Measurements from ENCODE around the gene CFAP61. TPM values are rescaled to one million over a fixed set of nuclear protein-coding genes. Genes with fewer than 3 reads are reported as not detected.

CFAP61 gene
- total and polyA plus RNA-seq, 12 donors: 0.53 to 3.6 (median 1.1) TPM; not detected in 3

- DNase-seq: no peak
- no peak for TF ChIP-seq CTCF (IDR thresholded peaks at IDR 0.05)
- no peak for TF ChIP-seq POLR2A (IDR thresholded peaks at IDR 0.05)
- H3K4me3 ChIP-seq: no peak overlapping the region
Measured at GRCh38 chr20:20246996-20247633, 194.8 kb downstream of the CFAP61 start.

DNA sequence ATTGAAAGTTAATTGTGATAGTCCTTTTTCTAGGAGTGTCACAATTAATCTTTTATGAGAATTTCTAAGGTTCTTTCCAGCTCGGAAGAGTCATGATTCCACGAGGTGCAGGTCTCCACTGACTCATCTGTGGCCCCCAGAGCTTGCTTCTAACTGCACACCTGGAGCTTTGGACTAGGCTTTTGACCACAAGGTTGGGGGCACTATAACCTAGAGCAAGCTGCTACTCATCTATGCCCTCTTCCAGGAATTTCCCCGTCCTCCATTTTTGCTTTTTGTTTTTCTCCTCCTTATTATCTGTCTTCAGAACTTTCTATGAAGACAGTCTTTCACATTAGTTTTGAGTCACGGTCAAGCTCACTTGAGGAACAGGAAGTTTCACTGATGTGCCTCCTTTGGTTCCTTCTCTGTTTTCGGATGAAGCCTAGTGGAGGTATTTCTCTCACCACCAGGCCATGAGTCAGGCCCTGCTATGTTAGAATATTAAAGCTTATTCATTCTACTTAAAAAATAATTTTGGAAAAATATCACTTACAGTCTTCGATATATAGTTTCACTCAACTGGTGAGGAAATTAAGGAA lies 196.4 kb downstream of the CFAP61 start:
- peaks cover 4% of the 10 kb centered on the region for H3K27me3 ChIP-seq
- no peaks in the 10 kb centered on the region for H3K4me1 ChIP-seq (replicated peaks in 1 of 2)
- no peaks in the 10 kb centered on the region for H3K36me3 ChIP-seq (replicated peaks in 1 of 2)
- 68 to 79% (median 73%) methylated on average over 6 of the region's 6 CpGs for WGBS, 4 donors
- TF ChIP-seq POLR2A (IDR thresholded peaks at IDR 0.05): no peak
- TF ChIP-seq CTCF (IDR thresholded peaks at IDR 0.05): no peak
- DNase-seq: no peak
- no peak overlapping the region for H3K4me3 ChIP-seq
- H3K9me3 ChIP-seq (replicated peaks in 1 of 3): no peaks in the 10 kb centered on the region
- intact Hi-C loops (cut with DNase I): loop anchor here in 1 of 2 donors (10.0 kb wide), 1 partner anchor 164 kb away; no protein-coding TSS in a partner anchor
- no peak overlapping the region for H3K27ac ChIP-seq

More at GRCh38 chr20:20246996-20247633, 194.8 kb downstream of the CFAP61 start:
- Histone ChIP-seq H3K36me3 (replicated peaks in 1 of 2) (no peaks in the 10 kb centered on the region), H3K27me3 (peaks cover 4% of the 10 kb centered on the region), H3K27ac (no peak overlapping the region), H3K4me1 (replicated peaks in 1 of 2) (no peaks in the 10 kb centered on the region), H3K9me3 (replicated peaks in 1 of 3) (no peaks in the 10 kb centered on the region)
- 73 to 76% (median 75%) methylated on average over 15 of the region's 15 CpGs for WGBS, 4 donors
- intact Hi-C loops (cut with DNase I): loop anchor here in 1 of 2 donors (10.0 kb wide), 1 partner anchor 162 kb away; no protein-coding TSS in a partner anchor

- WGBS, 4 donors: 52 to 74% (median 73%) methylated on average over 4 to 10 of the region's 10 CpGs
Measured at GRCh38 chr20:20251317-20251716, 199.0 kb downstream of the CFAP61 start.

More at GRCh38 chr20:20251317-20251716, 199.0 kb downstream of the CFAP61 start:
- Histone ChIP-seq H3K9me3 (replicated peaks in 1 of 3) (no peaks in the 10 kb centered on the region), H3K4me1 (replicated peaks in 1 of 2) (no peaks in the 10 kb centered on the region), H3K27ac (no peak overlapping the region), H3K36me3 (replicated peaks in 1 of 2) (no peaks in the 10 kb centered on the region), H3K27me3 (peaks cover 2% of the 10 kb centered on the region), H3K4me3 (no peak overlapping the region)
- DNase-seq: no peak
- no peak for TF ChIP-seq CTCF (IDR thresholded peaks at IDR 0.05)
- no peak for TF ChIP-seq POLR2A (IDR thresholded peaks at IDR 0.05)
- intact Hi-C loops (cut with DNase I): no loop called here

All from adrenal gland (tissue), 12 donors.